ENCODE results near the gene STH. TPM values are rescaled to one million over a fixed set of nuclear protein-coding genes. Genes with fewer than 3 reads are reported as not detected.

STH gene
- total RNA-seq, 1 donor from 2014 or later = 1.7 TPM

DNA sequence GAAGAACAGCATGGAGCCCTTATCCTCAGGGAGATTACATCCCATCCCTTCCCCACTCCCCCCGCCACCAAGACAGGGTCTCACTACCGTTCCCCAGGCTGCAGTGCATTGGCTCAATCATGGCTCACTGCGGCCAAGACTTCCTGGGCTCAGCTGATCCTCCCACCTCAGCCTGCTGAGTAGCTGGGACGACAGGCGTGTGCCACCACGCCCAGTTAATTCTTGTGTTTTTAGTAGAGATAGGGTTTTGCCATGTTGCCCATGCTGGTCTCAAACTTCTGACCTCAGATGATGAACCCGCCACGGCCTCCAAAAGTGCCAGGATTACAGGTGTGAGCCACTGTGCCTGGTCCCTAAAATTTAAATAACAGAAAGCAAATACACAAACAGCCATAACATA is 48.8 kb downstream of the STH start:
- DNase-seq = no peak

Other genes with a start within 250 kb of the STH start
- gene CRHR1, start 214.9 kb upstream of the STH start, total RNA-seq = 0.41 TPM
- not detected for gene SPPL2C, start 154.4 kb upstream of the STH start, total RNA-seq
- 14.1 TPM for gene MAPT, start 104.7 kb upstream of the STH start, total RNA-seq
- 100 TPM for gene KANSL1, start 194.2 kb downstream of the STH start, total RNA-seq